Bronchial epithelial cell (primary cell): Measurements from ENCODE around the gene PTPN3. TPM values are rescaled to one million over a fixed set of nuclear protein-coding genes. Genes with fewer than 3 reads are reported as not detected.

Experiments used
- DNase-seq: peaks from one replicate; pipeline ENCODE4 v3.0.0-alpha.2; 2010; ENCODE audit warnings: low read depth
- FAIRE-seq: peaks from 2 replicates; lab custom pipeline; 2011; peaks lifted over from hg19 to GRCh38; lab: Jason Lieb, UNC
- H3K27me3 ChIP-seq: 2 replicates; pipeline ENCODE4 v1.5.1; 2011; ENCODE audit warnings: low read length; ENCODE audit not compliant: control insufficient read depth, insufficient read depth
- H3K36me3 ChIP-seq: 2 replicates; pipeline ENCODE4 v1.5.1; 2011; ENCODE audit warnings: low read length; ENCODE audit not compliant: control insufficient read depth, insufficient read depth
- H3K4me3 ChIP-seq: 2 replicates; pipeline ENCODE4 v1.5.1; 2011; ENCODE audit warnings: mild to moderate bottlenecking, low read depth, low read length, control low read depth
- total RNA-seq: library from RNA; depleted of rRNA; stranded (reverse); fragments of >200 nt; gene quantifications from 2 replicates; pipeline ENCODE4 v1.2.1, GENCODE V29; 2014
- TF ChIP-seq, protein P1 (sequence below): IDR thresholded peaks from 2 replicates; pipeline ENCODE4 v1.5.1; 2011; ENCODE audit warnings: mild to moderate bottlenecking, moderate library complexity, low read length, control low read depth, inconsistent platforms; ENCODE audit not compliant: insufficient read depth, severe bottlenecking

Gene PTPN3
- total RNA-seq, 1 donor from 2014 or later, result 14.2 TPM

DNA sequence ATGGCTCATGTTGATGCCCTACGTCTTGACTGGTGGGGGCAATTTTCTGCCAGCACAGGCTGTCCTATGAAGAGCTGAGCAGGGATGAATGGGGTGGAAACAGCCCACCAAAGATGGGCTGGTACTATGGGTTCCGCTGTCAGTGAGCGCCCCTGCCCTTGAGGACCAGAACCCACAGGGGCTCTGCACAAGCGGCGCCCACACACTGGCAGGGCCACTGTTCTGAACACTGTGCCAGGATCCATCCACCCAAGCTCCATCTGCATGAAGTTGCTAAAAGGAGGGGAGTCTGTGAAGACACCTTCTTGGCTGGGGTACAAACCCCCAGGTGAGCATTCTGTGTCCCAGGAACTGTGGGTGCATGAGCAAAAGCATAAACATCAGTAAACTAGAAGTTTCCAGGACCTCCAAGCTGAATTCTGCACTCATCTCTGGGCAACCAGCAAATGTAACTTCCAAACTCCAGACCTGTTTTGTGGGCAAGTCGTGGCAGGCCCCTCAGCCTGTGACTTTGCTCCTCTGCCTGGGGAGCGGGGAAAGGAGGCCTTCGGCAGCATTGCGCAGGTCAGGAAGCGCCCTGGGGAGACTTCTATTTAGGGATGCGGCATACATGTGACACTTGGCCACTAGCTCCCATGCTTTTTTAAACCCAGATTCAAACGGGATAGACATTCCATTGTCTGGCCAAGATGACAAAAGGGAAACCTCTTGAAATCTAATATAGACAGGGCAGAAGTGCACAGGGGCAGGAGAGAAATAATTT is 48.9 kb downstream of the PTPN3 start:
- TF ChIP-seq, protein P1, sequence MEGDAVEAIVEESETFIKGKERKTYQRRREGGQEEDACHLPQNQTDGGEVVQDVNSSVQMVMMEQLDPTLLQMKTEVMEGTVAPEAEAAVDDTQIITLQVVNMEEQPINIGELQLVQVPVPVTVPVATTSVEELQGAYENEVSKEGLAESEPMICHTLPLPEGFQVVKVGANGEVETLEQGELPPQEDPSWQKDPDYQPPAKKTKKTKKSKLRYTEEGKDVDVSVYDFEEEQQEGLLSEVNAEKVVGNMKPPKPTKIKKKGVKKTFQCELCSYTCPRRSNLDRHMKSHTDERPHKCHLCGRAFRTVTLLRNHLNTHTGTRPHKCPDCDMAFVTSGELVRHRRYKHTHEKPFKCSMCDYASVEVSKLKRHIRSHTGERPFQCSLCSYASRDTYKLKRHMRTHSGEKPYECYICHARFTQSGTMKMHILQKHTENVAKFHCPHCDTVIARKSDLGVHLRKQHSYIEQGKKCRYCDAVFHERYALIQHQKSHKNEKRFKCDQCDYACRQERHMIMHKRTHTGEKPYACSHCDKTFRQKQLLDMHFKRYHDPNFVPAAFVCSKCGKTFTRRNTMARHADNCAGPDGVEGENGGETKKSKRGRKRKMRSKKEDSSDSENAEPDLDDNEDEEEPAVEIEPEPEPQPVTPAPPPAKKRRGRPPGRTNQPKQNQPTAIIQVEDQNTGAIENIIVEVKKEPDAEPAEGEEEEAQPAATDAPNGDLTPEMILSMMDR, result no peak
- no peak for FAIRE-seq
- peak; percentile 89 for DNase-seq
- H3K4me3 ChIP-seq, result no peak overlapping the region
- H3K27me3 ChIP-seq, result no peaks in the 10 kb centered on the region
- peaks cover 5% of the 10 kb centered on the region for H3K36me3 ChIP-seq

DNA sequence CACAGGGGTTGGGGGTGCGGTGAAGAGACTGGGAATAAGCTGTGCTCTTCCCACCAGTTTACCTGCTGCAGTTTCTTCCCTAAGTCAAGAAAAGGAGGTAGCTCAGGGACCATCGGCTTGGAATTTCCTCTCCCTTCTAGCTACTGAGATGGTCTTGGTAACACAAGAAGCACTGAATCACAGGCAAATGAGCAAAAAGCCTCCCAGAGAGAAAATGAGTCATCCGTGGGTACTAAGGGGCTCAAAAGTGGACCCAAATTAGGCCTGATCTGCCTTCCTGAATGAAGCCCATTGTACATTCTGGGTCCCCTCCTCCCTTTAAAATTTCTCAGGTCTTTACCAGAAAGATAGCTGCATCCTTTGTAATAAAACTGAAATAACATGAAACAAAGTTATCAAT is 49.9 kb downstream of the PTPN3 start:
- no peak for FAIRE-seq
- TF ChIP-seq, protein P1, result no peak
- peak; percentile 74 for DNase-seq
- Histone ChIP-seq H3K27me3 (no peaks in the 10 kb centered on the region), H3K4me3 (no peak overlapping the region), H3K36me3 (peaks cover 10% of the 10 kb centered on the region)

DNA sequence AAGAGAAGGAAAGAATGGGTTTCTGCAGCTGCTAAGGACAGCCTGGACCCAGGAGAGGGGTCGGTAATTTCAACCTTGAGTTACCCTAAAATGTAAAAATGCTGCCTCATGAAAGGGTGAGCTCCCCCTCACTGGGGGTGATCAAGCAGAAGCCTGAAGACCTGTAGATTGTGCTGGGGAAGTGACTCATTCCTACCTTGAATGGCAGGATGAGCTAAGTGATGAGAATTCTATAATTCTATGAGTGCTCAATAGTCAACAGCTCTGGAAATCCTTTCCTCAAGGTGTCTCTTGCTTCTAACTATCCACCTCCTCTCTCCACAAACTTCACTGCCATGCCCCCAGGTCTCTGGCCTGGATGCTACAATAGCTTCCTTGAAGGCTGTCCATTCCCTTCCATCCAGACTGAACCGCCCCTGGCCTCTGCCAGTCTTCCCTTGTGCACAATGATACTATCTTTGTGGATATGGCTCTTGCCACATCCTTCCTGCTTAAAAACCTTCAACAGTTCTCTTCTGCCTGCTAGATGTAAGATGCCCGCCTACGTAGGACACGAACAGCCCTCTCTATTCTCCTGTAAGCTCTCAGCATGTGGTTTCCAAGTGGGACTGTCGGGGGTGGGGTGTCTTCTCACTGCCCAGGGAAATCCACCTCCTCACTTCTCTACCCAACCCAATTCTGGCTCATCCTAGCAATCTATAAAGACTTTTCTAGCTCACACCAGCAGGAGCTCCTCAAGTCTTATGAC is 50.6 kb downstream of the PTPN3 start:
- peaks cover 9% of the 10 kb centered on the region for H3K36me3 ChIP-seq
- TF ChIP-seq, protein P1, result no peak
- H3K4me3 ChIP-seq, result no peak overlapping the region
- DNase-seq, result peak; percentile 48
- no peaks in the 10 kb centered on the region for H3K27me3 ChIP-seq
- FAIRE-seq, result no peak

DNA sequence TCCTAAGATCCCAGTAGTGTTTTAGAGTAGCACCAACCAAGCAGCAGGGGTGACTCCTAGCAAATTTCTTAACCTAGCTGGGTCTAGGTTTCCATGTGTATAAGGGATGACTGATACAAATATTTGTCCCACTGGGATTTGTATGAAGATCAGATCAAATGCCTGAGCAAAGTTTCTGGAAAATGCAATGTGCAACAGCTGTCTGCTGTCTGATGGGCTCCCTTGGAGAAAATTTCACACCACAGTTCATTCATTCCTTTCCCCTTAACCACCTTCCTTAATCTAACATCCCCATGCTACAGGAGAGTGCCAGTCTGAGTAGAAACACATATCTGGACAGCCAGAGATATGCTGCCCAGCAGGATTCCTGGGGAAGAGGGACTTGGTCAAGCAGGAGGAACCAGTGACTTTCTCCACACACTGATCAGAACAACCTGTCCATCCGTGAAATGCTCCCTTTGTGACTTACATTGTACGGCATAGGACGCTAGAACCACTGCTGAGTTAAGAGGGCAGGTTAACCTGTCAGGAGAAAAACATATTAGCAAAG is 53.3 kb downstream of the PTPN3 start:
- H3K27me3 ChIP-seq, result no peaks in the 10 kb centered on the region
- H3K4me3 ChIP-seq, result no peak overlapping the region
- H3K36me3 ChIP-seq, result peaks cover 12% of the 10 kb centered on the region
- TF ChIP-seq, protein P1, result no peak
- DNase-seq (no peak), FAIRE-seq (no peak)

DNA sequence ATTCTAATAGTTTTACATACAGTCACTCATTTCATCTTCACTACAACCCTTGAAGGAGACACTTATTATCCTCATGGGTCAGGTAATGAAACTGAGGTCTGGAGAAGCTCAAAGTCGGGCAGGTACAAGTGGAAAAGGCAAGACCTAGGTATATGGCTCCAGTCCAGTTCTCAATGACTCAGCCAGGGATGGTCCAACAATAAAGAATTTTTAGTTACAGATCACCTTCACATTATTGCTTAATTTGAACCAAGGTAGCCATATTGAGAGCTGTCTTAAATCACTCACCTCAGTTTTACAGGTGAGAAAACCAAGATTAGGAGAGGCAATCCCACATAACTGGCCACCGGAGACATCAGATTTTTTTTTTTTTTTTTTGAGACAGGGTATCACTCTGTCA is 55.4 kb downstream of the PTPN3 start:
- FAIRE-seq (no peak), DNase-seq (peak; percentile 88)
- TF ChIP-seq, protein P1, result no peak
- Histone ChIP-seq H3K4me3 (no peak overlapping the region), H3K27me3 (no peaks in the 10 kb centered on the region), H3K36me3 (peaks cover 14% of the 10 kb centered on the region)
